ENCODE data around the gene CHTF8. TPM values are rescaled to one million over a fixed set of nuclear protein-coding genes. Genes with fewer than 3 reads are reported as not detected.
"Not testable (repeated sequence)": the region's sequence is repeated elsewhere in the genome, so short reads cannot be mapped to it uniquely, and the experiment has no call there.

CHTF8 gene
- total RNA-seq, 1 donor: 52.1 TPM

DNA sequence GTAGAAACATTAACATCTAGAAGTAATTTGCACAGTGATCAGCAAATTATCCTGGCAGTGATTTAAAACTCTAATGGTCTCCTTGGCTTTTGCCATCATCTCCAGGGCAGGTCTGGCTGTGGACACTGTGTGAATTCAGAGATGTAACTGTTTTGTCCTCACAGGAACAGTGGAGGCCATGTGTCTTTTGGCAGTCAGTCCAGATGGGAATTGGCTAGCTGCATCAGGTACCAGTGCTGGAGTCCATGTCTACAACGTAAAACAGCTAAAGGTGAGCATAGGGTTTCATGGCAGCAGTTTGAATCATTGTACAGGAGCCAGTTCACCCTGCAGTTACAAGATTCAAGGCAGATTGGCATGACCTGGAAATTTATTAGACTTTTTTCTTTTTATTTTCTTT, 27.8 kb upstream of the CHTF8 start:
- no peak for DNase-seq (ENCODE audit: insufficient read length, low spot score, missing footprints)
- Histone ChIP-seq H3K4me2 (ENCODE audit: insufficient read depth, low read length) (no peak overlapping the region), H3K27me3 (ENCODE audit: insufficient read depth, low read length) (no peaks in the 10 kb centered on the region), H3K27ac (ENCODE audit: low read depth, low read length) (no peak overlapping the region), H3K4me1 (ENCODE audit: insufficient read depth, low read length) (no peaks in the 10 kb centered on the region), H3K36me3 (ENCODE audit: insufficient read depth, low read length) (peaks cover 73% of the 10 kb centered on the region), H2AFZ (ENCODE audit: low read length) (no peak overlapping the region), H3K4me3 (ENCODE audit: insufficient read depth, low read length) (no peak overlapping the region), H3K9me3 (ENCODE audit: low read depth, low read length) (no peaks in the 10 kb centered on the region), H3K79me2 (ENCODE audit: insufficient read depth, low read length) (no peaks in the 10 kb centered on the region), H4K20me1 (ENCODE audit: insufficient read depth, low read length) (no peaks in the 10 kb centered on the region)
- TF ChIP-seq, protein P1, sequence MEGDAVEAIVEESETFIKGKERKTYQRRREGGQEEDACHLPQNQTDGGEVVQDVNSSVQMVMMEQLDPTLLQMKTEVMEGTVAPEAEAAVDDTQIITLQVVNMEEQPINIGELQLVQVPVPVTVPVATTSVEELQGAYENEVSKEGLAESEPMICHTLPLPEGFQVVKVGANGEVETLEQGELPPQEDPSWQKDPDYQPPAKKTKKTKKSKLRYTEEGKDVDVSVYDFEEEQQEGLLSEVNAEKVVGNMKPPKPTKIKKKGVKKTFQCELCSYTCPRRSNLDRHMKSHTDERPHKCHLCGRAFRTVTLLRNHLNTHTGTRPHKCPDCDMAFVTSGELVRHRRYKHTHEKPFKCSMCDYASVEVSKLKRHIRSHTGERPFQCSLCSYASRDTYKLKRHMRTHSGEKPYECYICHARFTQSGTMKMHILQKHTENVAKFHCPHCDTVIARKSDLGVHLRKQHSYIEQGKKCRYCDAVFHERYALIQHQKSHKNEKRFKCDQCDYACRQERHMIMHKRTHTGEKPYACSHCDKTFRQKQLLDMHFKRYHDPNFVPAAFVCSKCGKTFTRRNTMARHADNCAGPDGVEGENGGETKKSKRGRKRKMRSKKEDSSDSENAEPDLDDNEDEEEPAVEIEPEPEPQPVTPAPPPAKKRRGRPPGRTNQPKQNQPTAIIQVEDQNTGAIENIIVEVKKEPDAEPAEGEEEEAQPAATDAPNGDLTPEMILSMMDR (IDR thresholded peaks at IDR 0.05; ENCODE audit: extremely low read depth, low read depth, low read length): no peak

DNA sequence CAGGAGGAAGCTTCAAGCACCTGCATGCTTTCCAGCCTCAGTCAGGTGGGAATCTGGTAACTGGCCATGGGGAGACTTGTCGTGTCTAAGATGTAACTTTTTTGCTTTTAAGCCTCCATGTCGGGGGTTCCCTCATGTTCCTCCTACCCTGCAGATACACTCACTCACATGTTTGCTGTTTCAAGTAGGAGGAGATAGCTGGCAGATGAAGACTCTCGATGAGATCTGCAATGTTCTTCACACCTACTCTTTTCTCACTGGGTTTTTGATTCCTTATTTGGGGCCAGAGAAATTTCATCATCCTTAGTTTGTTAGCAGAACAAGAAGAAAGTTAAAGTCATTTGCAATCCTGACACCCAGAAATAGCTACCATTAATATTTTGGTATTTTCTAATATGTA, 24.8 kb upstream of the CHTF8 start:
- H3K9me3 ChIP-seq (ENCODE audit: low read depth, low read length): no peaks in the 10 kb centered on the region
- peaks cover 79% of the 10 kb centered on the region for H3K36me3 ChIP-seq (ENCODE audit: insufficient read depth, low read length)

DNA sequence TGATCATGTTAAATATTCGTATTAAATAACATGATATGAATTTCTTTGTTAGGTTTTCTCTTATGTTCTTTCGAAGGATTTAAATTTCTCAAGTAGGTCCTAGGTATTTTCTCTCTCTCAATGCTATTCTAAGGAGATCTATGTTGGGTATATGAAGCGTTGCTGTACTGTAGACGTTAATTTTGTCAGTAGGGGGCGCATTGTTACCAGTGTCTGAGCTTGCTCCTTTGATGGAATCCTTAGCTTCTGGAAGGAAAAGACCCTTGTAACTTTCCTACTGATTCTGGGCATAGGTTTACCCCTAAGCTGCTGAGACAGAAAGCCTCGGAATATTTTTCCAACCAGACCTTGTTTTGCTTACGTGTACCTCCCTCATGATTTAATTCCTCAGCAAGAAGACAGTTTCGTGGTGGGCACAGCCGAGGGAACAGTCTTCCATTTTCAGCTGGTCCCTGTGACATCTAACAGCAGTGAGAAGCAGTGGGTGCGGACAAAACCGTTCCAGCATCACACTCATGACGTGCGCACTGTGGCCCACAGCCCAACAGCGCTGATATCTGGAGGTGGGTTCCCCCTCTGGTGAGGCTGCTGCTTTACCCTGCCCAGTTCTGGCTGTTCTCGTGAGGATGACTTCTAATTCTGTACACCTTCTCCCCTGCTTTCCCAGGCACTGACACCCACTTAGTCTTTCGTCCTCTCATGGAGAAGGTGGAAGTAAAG, 17.9 kb upstream of the CHTF8 start:
- H3K36me3 ChIP-seq (ENCODE audit: insufficient read depth, low read length): peaks cover 50% of the 10 kb centered on the region
- H3K27ac ChIP-seq (ENCODE audit: low read depth, low read length): no peak overlapping the region
- H3K27me3 ChIP-seq (ENCODE audit: insufficient read depth, low read length): no peaks in the 10 kb centered on the region
- no peaks in the 10 kb centered on the region for H3K9me3 ChIP-seq (ENCODE audit: low read depth, low read length)
- no peaks in the 10 kb centered on the region for H4K20me1 ChIP-seq (ENCODE audit: insufficient read depth, low read length)
- peak; percentile 89 for DNase-seq (ENCODE audit: insufficient read length, low spot score, missing footprints)
- TF ChIP-seq, protein P1 (IDR thresholded peaks at IDR 0.05; ENCODE audit: extremely low read depth, low read depth, low read length): peak; percentile 81
- peaks cover 13% of the 10 kb centered on the region for H3K79me2 ChIP-seq (ENCODE audit: insufficient read depth, low read length)
- H2AFZ ChIP-seq (ENCODE audit: low read length): no peak overlapping the region
- H3K4me1 ChIP-seq (ENCODE audit: insufficient read depth, low read length): no peaks in the 10 kb centered on the region
- H3K4me2 ChIP-seq (ENCODE audit: insufficient read depth, low read length): no peak overlapping the region
- H3K4me3 ChIP-seq (ENCODE audit: insufficient read depth, low read length): no peak overlapping the region

More for the DNA sequence above, 24.8 kb upstream of the CHTF8 start:
- Histone ChIP-seq H3K27me3 (ENCODE audit: insufficient read depth, low read length) (no peaks in the 10 kb centered on the region), H3K27ac (ENCODE audit: low read depth, low read length) (no peak overlapping the region), H3K4me2 (ENCODE audit: insufficient read depth, low read length) (no peak overlapping the region), H3K79me2 (ENCODE audit: insufficient read depth, low read length) (no peaks in the 10 kb centered on the region), H3K4me1 (ENCODE audit: insufficient read depth, low read length) (no peaks in the 10 kb centered on the region), H3K4me3 (ENCODE audit: insufficient read depth, low read length) (no peak overlapping the region), H4K20me1 (ENCODE audit: insufficient read depth, low read length) (no peaks in the 10 kb centered on the region), H2AFZ (ENCODE audit: low read length) (no peak overlapping the region)
- DNase-seq (ENCODE audit: insufficient read length, low spot score, missing footprints): no peak
- TF ChIP-seq, protein P1 (IDR thresholded peaks at IDR 0.05; ENCODE audit: extremely low read depth, low read depth, low read length): no peak

DNA sequence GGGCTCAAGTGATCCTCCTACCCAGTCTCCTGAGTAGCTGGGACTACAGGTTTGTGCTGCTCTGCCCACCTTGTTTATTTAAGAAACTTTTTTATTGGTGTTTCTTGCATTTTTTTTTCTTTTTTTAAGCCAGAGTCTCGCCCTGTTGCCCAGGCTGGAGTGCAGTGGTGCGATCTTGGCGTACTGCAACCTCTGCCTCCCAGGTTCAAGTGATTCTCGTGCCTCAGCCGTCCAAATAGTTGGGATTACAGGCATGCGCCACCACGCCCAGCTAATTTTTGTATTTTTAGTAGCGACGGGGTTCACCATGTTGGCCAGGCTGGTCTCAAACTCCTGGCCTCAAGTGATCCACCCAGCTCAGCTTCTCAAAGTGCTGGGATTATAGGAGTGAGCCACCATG, 17.2 kb upstream of the CHTF8 start:
- not testable (repeated sequence) for H3K9me3 ChIP-seq (ENCODE audit: low read depth, low read length); H3K4me2 ChIP-seq (ENCODE audit: insufficient read depth, low read length); H2AFZ ChIP-seq (ENCODE audit: low read length); DNase-seq (ENCODE audit: insufficient read length, low spot score, missing footprints); H3K4me3 ChIP-seq (ENCODE audit: insufficient read depth, low read length); H4K20me1 ChIP-seq (ENCODE audit: insufficient read depth, low read length); H3K4me1 ChIP-seq (ENCODE audit: insufficient read depth, low read length); H3K27me3 ChIP-seq (ENCODE audit: insufficient read depth, low read length); H3K27ac ChIP-seq (ENCODE audit: low read depth, low read length)
- Histone ChIP-seq H3K36me3 (ENCODE audit: insufficient read depth, low read length) (peaks cover 46% of the 10 kb centered on the region), H3K79me2 (ENCODE audit: insufficient read depth, low read length) (peaks cover 13% of the 10 kb centered on the region)

Measured in osteoblast (primary cell).